HG03575 (cell line): ENCODE data around the gene FGF21.

ENCODE experiments used
- ATAC-seq: cut with Tn5 transposase; IDR thresholded peaks from one replicate; pipeline ENCODE4 v1.9.1; 2021; ENCODE audit not compliant: unreplicated experiment, insufficient number of reproducible peaks, low FRiP score; ENCODE audit errors: extremely low read depth

Gene FGF21

GRCh38 chr19:48806818-48807589 lies 51.7 kb downstream of the FGF21 start:
- no peak for ATAC-seq

GRCh38 chr19:48807590-48808308 lies 52.4 kb downstream of the FGF21 start:
- no peak for ATAC-seq
